Measurements from ENCODE around the gene PTPN21.

PTPN21 gene

GRCh38 chr14:88516861-88517357 lies 37.9 kb downstream of the PTPN21 start:
- Histone ChIP-seq H3K4me3 (replicated peaks; ENCODE audit: insufficient read depth, low read length) (no peak overlapping the region), H3K27me3 (ENCODE audit: insufficient read depth, poor library complexity, severe bottlenecking) (peaks cover 2% of the 10 kb centered on the region), H3K27ac (replicated peaks) (no peak overlapping the region)
- no peak for TF ChIP-seq SPI1 (IDR thresholded peaks at IDR 0.05; ENCODE audit: borderline replicate concordance, low read depth)
- no peak for TF ChIP-seq GABPA (IDR thresholded peaks at IDR 0.05; ENCODE audit: low read depth)
- no peak for TF ChIP-seq CTCF (IDR thresholded peaks at IDR 0.05; ENCODE audit: insufficient read depth, low read length)
- no peak for TF ChIP-seq REST (IDR thresholded peaks at IDR 0.05; ENCODE audit: insufficient replicate concordance, low read depth)
- TF ChIP-seq POLR2AphosphoS5 (IDR thresholded peaks at IDR 0.05; ENCODE audit: low read depth): no peak
- DNase-seq (ENCODE audit: low read depth in 1 of 2, low spot score in 1 of 2): no peak

GRCh38 chr14:88515499-88516221 lies 39.1 kb downstream of the PTPN21 start:
- Histone ChIP-seq H3K4me3 (replicated peaks; ENCODE audit: insufficient read depth, low read length) (no peak overlapping the region), H3K27ac (replicated peaks) (no peak overlapping the region), H3K27me3 (ENCODE audit: insufficient read depth, poor library complexity, severe bottlenecking) (peaks cover 2% of the 10 kb centered on the region)
- TF ChIP-seq GABPA (IDR thresholded peaks at IDR 0.05; ENCODE audit: low read depth) (no peak), SPI1 (IDR thresholded peaks at IDR 0.05; ENCODE audit: borderline replicate concordance, low read depth) (no peak), CTCF (IDR thresholded peaks at IDR 0.05; ENCODE audit: insufficient read depth, low read length) (no peak), REST (IDR thresholded peaks at IDR 0.05; ENCODE audit: insufficient replicate concordance, low read depth) (no peak), POLR2AphosphoS5 (IDR thresholded peaks at IDR 0.05; ENCODE audit: low read depth) (no peak)
- no peak for DNase-seq (ENCODE audit: low read depth in 1 of 2, low spot score in 1 of 2)

GRCh38 chr14:88507208-88507607 lies 47.6 kb downstream of the PTPN21 start:
- DNase-seq (ENCODE audit: low read depth in 1 of 2, low spot score in 1 of 2): no peak
- no peak for TF ChIP-seq CTCF (IDR thresholded peaks at IDR 0.05; ENCODE audit: insufficient read depth, low read length)
- TF ChIP-seq REST (IDR thresholded peaks at IDR 0.05; ENCODE audit: insufficient replicate concordance, low read depth): no peak
- no peak for TF ChIP-seq POLR2AphosphoS5 (IDR thresholded peaks at IDR 0.05; ENCODE audit: low read depth)
- TF ChIP-seq GABPA (IDR thresholded peaks at IDR 0.05; ENCODE audit: low read depth): no peak
- no peak for TF ChIP-seq SPI1 (IDR thresholded peaks at IDR 0.05; ENCODE audit: borderline replicate concordance, low read depth)
- no peaks in the 10 kb centered on the region for H3K27me3 ChIP-seq (ENCODE audit: insufficient read depth, poor library complexity, severe bottlenecking)

More at GRCh38 chr14:88507208-88507607, 47.6 kb downstream of the PTPN21 start:
- Histone ChIP-seq H3K27ac (replicated peaks) (no peak overlapping the region), H3K4me3 (replicated peaks; ENCODE audit: insufficient read depth, low read length) (no peak overlapping the region)

Data from HL-60 (cell line).